Keratinocyte (primary cell): ENCODE results near the gene TLE1.

Source experiments
- CTCF ChIP-seq, 3 experiments: IDR thresholded peaks in 1 of 3; conservative IDR thresholded peaks in 1 of 3; optimal IDR thresholded peaks in 1 of 3; 2 replicates in 2 of 3; 3 replicates in 1 of 3; pipeline versions ENCODE3 to v1.5.1; 2011; ENCODE audit warnings: low read length in 3 of 3, mild to moderate bottlenecking in 3 of 3, moderate library complexity in 2 of 3, control low read depth in 1 of 3, inconsistent platforms in 1 of 3; ENCODE audit not compliant: insufficient read depth in 2 of 3; ENCODE audit errors: extremely low read depth in 1 of 3
- EZH2 ChIP-seq: IDR thresholded peaks from one replicate; pipeline ENCODE4 v1.6.1; 2012; ENCODE audit warnings: inconsistent platforms, mild to moderate bottlenecking, low read length, moderate library complexity

GRCh38 chr9:81570083-81570482 is 119.3 kb downstream of the TLE1 start:
- TF ChIP-seq CTCF (optimal IDR thresholded peaks at IDR 0.05 in 1 of 3, IDR thresholded peaks at IDR 0.05 in 1 of 3, conservative IDR thresholded peaks at IDR 0.05 in 1 of 3; ENCODE audit: extremely low read depth in 1 of 3, insufficient read depth in 2 of 3, low read length in 3 of 3) (no peak), EZH2 (no peak)
